SH-SY5Y (cell line): Measurements from ENCODE around the gene FHIP2A.

ENCODE experiments used
- GATA2 ChIP-seq: IDR thresholded peaks from 2 replicates; pipeline ENCODE4 v1.6.1; 2011; ENCODE audit warnings: mild to moderate bottlenecking, low read depth, low read length
- GATA3 ChIP-seq: IDR thresholded peaks from 2 replicates; pipeline ENCODE4 v1.6.1; 2011; ENCODE audit warnings: low read depth, mild to moderate bottlenecking, low read length, moderate library complexity

Gene FHIP2A

GRCh38 chr10:114806562-114807391 is 14.8 kb upstream of the FHIP2A start:
- no peak for TF ChIP-seq GATA2
- TF ChIP-seq GATA3 = no peak

DNA sequence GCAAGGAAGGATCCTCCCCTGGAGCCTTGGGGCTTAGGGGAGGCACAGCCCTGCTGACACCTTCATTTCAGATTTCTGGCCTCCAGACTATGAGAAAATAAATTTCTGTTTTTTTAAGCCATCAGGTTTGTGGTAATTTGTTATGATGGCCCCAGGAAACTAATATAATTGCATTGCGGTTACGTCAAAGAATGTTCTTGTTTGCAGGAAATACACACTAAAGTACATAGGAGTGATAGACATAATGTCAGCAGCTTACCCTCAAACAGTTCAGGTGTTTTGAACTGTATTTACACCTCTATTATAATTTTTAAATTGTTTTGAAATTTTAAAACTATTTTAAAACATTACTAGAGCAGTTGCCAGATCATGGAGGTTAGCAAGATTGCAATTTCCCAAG is 12.6 kb upstream of the FHIP2A start:
- TF ChIP-seq GATA2 (no peak), GATA3 (no peak)

GRCh38 chr10:114810926-114811325 is 10.7 kb upstream of the FHIP2A start:
- TF ChIP-seq GATA2 = no peak
- TF ChIP-seq GATA3 = no peak

GRCh38 chr10:114811862-114812261 is 9.7 kb upstream of the FHIP2A start:
- TF ChIP-seq GATA3 (no peak), GATA2 (no peak)

GRCh38 chr10:114815791-114816190 is 5.8 kb upstream of the FHIP2A start:
- TF ChIP-seq GATA3 = no peak
- TF ChIP-seq GATA2 = no peak

DNA sequence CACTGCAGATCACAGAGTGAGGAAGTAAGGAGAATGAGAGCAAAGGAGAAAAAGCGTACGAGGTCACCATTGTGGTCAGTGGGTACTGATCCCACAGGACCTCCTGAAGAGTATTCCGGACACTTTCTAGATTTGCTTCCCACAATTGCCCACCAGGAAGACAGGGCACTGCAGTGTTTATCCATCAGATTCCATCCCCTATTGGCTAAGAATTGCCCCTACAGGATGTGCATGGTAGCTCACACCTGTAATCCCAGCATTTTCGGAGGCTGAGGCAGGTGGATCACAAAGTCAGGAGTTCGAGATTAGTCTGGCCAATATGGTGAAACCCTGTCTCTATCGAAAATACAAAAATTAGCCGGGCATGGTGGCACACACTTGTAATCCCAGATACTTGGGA is 5.3 kb upstream of the FHIP2A start:
- TF ChIP-seq GATA2 = no peak
- TF ChIP-seq GATA3 = no peak

- no peak for TF ChIP-seq GATA2
- TF ChIP-seq GATA3 = no peak
Observed at GRCh38 chr10:114819322-114819721, 2.3 kb upstream of the FHIP2A start.

GRCh38 chr10:114821915-114822443 is 399 bp downstream of the FHIP2A start:
- TF ChIP-seq GATA2 (no peak), GATA3 (no peak)

GRCh38 chr10:114822444-114823076 is 980 bp downstream of the FHIP2A start:
- no peak for TF ChIP-seq GATA2
- no peak for TF ChIP-seq GATA3

DNA sequence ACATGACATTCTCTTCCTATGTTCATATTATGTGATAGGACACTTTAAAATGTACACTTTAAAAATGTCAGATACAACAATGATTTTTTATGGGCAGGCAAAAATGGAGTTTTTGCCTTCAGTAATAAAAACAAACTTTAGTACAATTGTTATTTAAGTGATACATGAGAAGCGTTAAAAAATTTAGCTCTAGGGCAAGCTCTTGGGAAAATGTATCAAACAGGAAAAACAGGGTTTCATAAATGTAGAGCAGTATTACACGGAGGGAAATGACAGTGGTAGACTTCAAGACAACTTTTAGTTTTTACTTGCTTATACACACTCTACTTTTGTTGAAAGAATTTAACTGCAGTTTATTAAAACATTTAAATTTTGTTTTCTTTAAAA is 1.5 kb downstream of the FHIP2A start:
- TF ChIP-seq GATA3 (no peak), GATA2 (no peak)

DNA sequence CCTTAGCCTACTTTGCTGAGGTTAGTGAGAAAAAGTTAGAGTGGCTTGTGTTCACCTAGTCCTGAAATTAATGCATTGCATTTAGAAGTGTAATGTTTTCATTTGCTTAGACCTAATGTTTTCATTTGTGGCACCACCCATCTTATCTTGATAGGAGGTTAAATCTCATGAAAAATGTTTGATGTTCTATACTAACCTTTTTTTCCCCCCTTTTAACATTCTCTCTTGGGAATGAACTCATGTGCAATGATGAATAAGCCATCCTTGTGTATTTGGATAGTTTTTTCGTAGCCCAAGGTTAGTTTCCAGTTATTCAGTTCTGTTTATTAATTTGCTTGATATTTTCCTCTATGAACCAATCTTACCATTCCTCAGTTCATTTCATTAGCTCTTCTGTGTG is 2.8 kb downstream of the FHIP2A start:
- TF ChIP-seq GATA3 (no peak), GATA2 (no peak)

- TF ChIP-seq GATA3 (no peak), GATA2 (no peak)
Observed at GRCh38 chr10:114825513-114826253, 4.1 kb downstream of the FHIP2A start.

- TF ChIP-seq GATA3 (no peak), GATA2 (no peak)
Observed at GRCh38 chr10:114829160-114829909, 7.8 kb downstream of the FHIP2A start.
